OCI-LY7 (cell line): ENCODE results near the gene RAB20. TPM values are rescaled to one million over a fixed set of nuclear protein-coding genes. Genes with fewer than 3 reads are reported as not detected.

Experiments
- BruUV-seq: library from RNA; stranded (reverse); fragments of 400-500 nt; replicated peaks from 2 replicates; lab custom pipeline; 2021; lab: Mats Ljungman, UMichigan
- CTCF ChIA-PET: fragments of 300-600 bp; sonication (Branson Sonifier 250); formaldehyde crosslinking; loops from one replicate; lab custom pipeline; 2022; ENCODE audit warnings: antibody characterized with exemption; ENCODE audit not compliant: unreplicated experiment; lab: Charles Lee
- POLR2A ChIA-PET: fragments of 300-600 bp; sonication (Branson Sonifier 250); formaldehyde crosslinking; loops from one replicate; lab custom pipeline; 2022; ENCODE audit warnings: antibody characterized with exemption; lab: Charles Lee
- DNase-seq: peaks from one replicate; pipeline ENCODE4 v3.0.0-alpha.2; 2015; ENCODE audit warnings: low spot score
- H2AFZ ChIP-seq: fragments of 200-600 bp; sonication (generic), shearing (Covaris generic); 2 replicates; pipeline ENCODE4 v1.6.1; 2014; ENCODE audit warnings: mild to moderate bottlenecking, antibody characterized with exemption, low read length, moderate library complexity
- H3K27ac ChIP-seq: fragments of 200-600 bp; sonication (generic); 2 replicates; pipeline ENCODE4 v1.5.1; 2014; ENCODE audit warnings: mixed run types, low read depth, mild to moderate bottlenecking, moderate library complexity, low read length, inconsistent platforms; ENCODE audit not compliant: poor library complexity, severe bottlenecking
- H3K36me3 ChIP-seq: fragments of 200-600 bp; sonication (generic); 2 replicates; pipeline ENCODE4 v1.6.1; 2014; ENCODE audit warnings: mild to moderate bottlenecking, antibody characterized with exemption, low read length, moderate library complexity, mixed read lengths; ENCODE audit not compliant: insufficient read depth
- H3K4me1 ChIP-seq: fragments of 200-600 bp; sonication (generic); 2 replicates; pipeline ENCODE4 v1.5.1; 2014; ENCODE audit warnings: mild to moderate bottlenecking, low read length; ENCODE audit not compliant: insufficient read depth, poor library complexity, severe bottlenecking
- H3K4me2 ChIP-seq: fragments of 200-600 bp; sonication (generic); 2 replicates; pipeline ENCODE4 v1.6.1; 2014; ENCODE audit warnings: mild to moderate bottlenecking, low read length
- H3K4me3 ChIP-seq: fragments of 200-600 bp; sonication (generic); 2 replicates; pipeline ENCODE4 v1.5.1; 2014; ENCODE audit warnings: mild to moderate bottlenecking, low read depth, low read length; ENCODE audit not compliant: poor library complexity, severe bottlenecking
- H3K79me2 ChIP-seq: fragments of 200-600 bp; sonication (generic); 2 replicates; pipeline ENCODE4 v1.6.1; 2016; ENCODE audit warnings: low read depth, mild to moderate bottlenecking, low read length, moderate library complexity, mixed read lengths; ENCODE audit not compliant: insufficient read depth
- H3K9me2 ChIP-seq: fragments of 200-600 bp; sonication (generic); 2 replicates; pipeline ENCODE4 v1.6.1; 2016; ENCODE audit warnings: mild to moderate bottlenecking, low read length, mixed read lengths; ENCODE audit not compliant: insufficient read depth
- H3K9me3 ChIP-seq: fragments of 200-600 bp; sonication (generic); 2 replicates; pipeline ENCODE4 v1.6.1; 2014; ENCODE audit warnings: mild to moderate bottlenecking, mixed run types, low read length, mixed read lengths
- H4K20me1 ChIP-seq: fragments of 200-600 bp; sonication (generic); 2 replicates; pipeline ENCODE4 v1.6.1; 2014; ENCODE audit warnings: mild to moderate bottlenecking, antibody characterized with exemption, low read length, moderate library complexity, mixed read lengths; ENCODE audit not compliant: insufficient read depth
- EZH2phosphoT487 ChIP-seq: fragments of 200-600 bp; sonication (generic); IDR thresholded peaks from 2 replicates; pipeline ENCODE4 v1.6.1; 2018; ENCODE audit warnings: low read depth, borderline replicate concordance, mild to moderate bottlenecking, mixed run types, antibody characterized with exemption, low read length, moderate library complexity, mixed read lengths
- intact Hi-C: fragments of 100-400 bp; cut with micrococcal nuclease; formaldehyde crosslinking; loops from one replicate; pipeline ENCODE4 v1.10.0; 2022; ENCODE audit not compliant: unreplicated experiment
- total RNA-seq, 2 experiments: library from RNA; depleted of rRNA in 1 of 2; stranded (reverse); fragments of >200 nt in 1 of 2; shearing (Covaris generic) in 1 of 2; gene quantifications; 2 replicates each; pipeline ENCODE4 v1.2.3, GENCODE V29; 2014 to 2022
- TF ChIP-seq, protein P1 (sequence below): fragments of 200-600 bp; sonication (generic); conservative IDR thresholded peaks from 2 replicates; pipeline ENCODE4 v1.5.1; 2014; ENCODE audit warnings: mild to moderate bottlenecking, antibody characterized with exemption, low read length, moderate library complexity, mixed read lengths

The RAB20 gene
- total RNA-seq, 2 experiments from 2014 or later: not detected

DNA sequence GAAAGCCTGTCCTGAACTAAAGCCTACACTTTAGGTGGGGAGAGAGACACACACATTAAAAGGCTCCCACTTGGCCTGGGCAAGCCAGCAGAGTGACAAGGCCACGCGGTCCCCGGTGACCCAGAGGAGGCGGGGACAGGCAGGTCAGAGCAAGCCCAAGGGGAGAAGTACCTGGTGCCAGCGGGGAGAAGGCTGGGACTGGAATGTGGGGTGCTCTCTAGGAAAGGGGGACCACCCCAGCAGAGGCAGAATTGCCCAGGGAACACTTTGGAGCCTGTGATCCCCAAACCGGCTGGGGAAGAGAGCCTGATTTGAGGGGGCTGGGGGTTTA, 82.3 kb downstream of the RAB20 start:
- ChIA-PET CTCF (no interaction called here), POLR2A (no interaction called here)
- Histone ChIP-seq H3K79me2 (no peaks in the 10 kb centered on the region), H4K20me1 (no peaks in the 10 kb centered on the region), H3K36me3 (no peaks in the 10 kb centered on the region), H3K9me2 (no peaks in the 10 kb centered on the region), H3K4me2 (no peak overlapping the region), H3K9me3 (no peaks in the 10 kb centered on the region), H2AFZ (no peak overlapping the region), H3K27ac (no peak overlapping the region), H3K4me1 (peaks cover 15% of the 10 kb centered on the region), H3K4me3 (no peak overlapping the region)
- no TSS peak for BruUV-seq
- TF ChIP-seq, protein P1, sequence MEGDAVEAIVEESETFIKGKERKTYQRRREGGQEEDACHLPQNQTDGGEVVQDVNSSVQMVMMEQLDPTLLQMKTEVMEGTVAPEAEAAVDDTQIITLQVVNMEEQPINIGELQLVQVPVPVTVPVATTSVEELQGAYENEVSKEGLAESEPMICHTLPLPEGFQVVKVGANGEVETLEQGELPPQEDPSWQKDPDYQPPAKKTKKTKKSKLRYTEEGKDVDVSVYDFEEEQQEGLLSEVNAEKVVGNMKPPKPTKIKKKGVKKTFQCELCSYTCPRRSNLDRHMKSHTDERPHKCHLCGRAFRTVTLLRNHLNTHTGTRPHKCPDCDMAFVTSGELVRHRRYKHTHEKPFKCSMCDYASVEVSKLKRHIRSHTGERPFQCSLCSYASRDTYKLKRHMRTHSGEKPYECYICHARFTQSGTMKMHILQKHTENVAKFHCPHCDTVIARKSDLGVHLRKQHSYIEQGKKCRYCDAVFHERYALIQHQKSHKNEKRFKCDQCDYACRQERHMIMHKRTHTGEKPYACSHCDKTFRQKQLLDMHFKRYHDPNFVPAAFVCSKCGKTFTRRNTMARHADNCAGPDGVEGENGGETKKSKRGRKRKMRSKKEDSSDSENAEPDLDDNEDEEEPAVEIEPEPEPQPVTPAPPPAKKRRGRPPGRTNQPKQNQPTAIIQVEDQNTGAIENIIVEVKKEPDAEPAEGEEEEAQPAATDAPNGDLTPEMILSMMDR: no peak
- no peak for TF ChIP-seq EZH2phosphoT487
- no peak for DNase-seq
- intact Hi-C loops: no loop called here

DNA sequence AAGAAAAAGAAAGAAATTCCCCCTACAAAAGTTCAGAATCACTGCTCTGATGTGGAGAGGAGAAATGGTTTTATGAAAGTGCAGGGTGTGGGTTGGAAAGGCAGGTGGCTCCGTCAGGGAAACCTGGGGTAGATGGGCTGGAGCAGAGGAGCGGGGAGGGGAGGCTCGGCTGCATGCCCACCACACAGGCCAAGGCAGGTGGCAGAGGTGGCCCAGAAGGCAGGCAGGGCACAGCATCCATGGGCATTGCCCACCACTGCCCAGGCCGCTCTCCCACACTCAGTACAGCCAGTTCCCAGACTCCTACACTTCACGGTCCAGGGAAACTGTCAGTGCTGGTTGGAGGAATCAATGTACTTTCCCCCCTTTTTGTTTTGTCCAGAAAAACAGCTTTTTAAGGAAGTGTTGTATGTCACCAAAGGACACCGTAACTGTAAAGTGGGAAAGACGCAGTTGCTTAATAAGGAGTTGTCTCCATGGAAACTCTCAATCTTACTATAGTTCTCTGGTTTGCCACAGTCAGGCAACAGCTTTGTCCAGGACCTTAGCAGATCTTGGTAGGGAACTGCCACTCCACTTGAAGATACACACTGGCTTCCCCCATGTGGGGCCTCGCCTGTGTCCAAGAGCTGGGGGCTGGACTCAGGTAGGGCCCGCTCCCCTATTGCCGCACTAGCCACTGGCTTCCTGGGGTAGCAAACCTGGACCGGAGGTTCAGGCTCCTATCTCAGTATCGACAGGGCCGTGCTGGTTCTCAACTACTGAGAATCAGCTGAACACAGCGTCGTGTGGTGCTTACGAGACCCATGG, 82.9 kb downstream of the RAB20 start:
- no peaks in the 10 kb centered on the region for H3K9me3 ChIP-seq
- no peaks in the 10 kb centered on the region for H3K9me2 ChIP-seq
- POLR2A ChIA-PET: no interaction called here
- no TSS peak for BruUV-seq
- intact Hi-C loops: no loop called here
- H3K4me3 ChIP-seq: no peak overlapping the region
- DNase-seq: no peak
- H3K36me3 ChIP-seq: no peaks in the 10 kb centered on the region
- H3K79me2 ChIP-seq: no peaks in the 10 kb centered on the region
- TF ChIP-seq, protein P1: no peak
- TF ChIP-seq EZH2phosphoT487: no peak
- no peaks in the 10 kb centered on the region for H4K20me1 ChIP-seq
- H3K27ac ChIP-seq: no peak overlapping the region
- H3K4me2 ChIP-seq: no peak overlapping the region
- peaks cover 15% of the 10 kb centered on the region for H3K4me1 ChIP-seq
- no peak overlapping the region for H2AFZ ChIP-seq
- CTCF ChIA-PET: no interaction called here

DNA sequence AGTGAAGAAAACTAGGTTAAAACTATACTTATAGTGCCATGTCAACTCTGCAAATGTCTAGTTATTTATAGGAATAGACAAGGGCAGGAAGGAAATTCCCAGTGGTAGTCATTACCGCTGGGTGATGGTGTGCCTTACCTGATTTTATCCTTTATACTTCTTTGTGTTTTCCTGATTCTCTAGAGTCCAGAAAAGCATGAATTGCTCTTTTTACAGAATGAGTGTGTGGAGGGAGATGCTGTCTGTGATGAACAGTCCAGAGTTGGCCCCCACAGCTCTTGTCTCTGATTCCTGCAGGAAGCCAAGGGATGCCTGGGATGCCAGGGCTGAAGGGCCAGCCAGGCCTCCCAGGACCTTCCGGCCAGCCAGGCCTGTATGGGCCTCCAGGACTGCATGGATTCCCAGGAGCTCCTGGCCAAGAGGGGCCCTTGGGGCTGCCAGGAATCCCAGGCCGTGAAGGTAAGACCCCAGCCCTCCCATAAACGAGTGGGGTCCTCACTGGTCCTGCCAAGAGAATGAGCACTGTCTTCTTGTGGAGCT, 83.7 kb downstream of the RAB20 start:
- TF ChIP-seq EZH2phosphoT487: no peak
- TF ChIP-seq, protein P1: no peak
- H3K36me3 ChIP-seq: no peaks in the 10 kb centered on the region
- DNase-seq: no peak
- POLR2A ChIA-PET: no interaction called here
- no peaks in the 10 kb centered on the region for H3K79me2 ChIP-seq
- no peak overlapping the region for H3K4me3 ChIP-seq
- no peaks in the 10 kb centered on the region for H4K20me1 ChIP-seq
- no TSS peak for BruUV-seq
- no peak overlapping the region for H3K27ac ChIP-seq
- no peaks in the 10 kb centered on the region for H3K9me2 ChIP-seq
- no peaks in the 10 kb centered on the region for H3K9me3 ChIP-seq
- CTCF ChIA-PET: no interaction called here
- intact Hi-C loops: no loop called here
- H3K4me1 ChIP-seq: peaks cover 23% of the 10 kb centered on the region
- no peak overlapping the region for H3K4me2 ChIP-seq
- H2AFZ ChIP-seq: no peak overlapping the region
